CD4-positive, alpha-beta T cell treated with Interleukin-12 subunit alpha and Interleukin-12 subunit beta, for 1 hour (primary cell): Measurements from ENCODE around the gene MOV10L1.

ENCODE experiments used
- DNase-seq: peaks from one replicate; pipeline ENCODE4 v3.0.0-alpha.2; 2020

The MOV10L1 gene

GRCh38 chr22:50059881-50060262 lies 29.9 kb upstream of the MOV10L1 start:
- DNase-seq: no peak

- DNase-seq: no peak
Observed at GRCh38 chr22:50060441-50061140, 29.2 kb upstream of the MOV10L1 start.

DNA sequence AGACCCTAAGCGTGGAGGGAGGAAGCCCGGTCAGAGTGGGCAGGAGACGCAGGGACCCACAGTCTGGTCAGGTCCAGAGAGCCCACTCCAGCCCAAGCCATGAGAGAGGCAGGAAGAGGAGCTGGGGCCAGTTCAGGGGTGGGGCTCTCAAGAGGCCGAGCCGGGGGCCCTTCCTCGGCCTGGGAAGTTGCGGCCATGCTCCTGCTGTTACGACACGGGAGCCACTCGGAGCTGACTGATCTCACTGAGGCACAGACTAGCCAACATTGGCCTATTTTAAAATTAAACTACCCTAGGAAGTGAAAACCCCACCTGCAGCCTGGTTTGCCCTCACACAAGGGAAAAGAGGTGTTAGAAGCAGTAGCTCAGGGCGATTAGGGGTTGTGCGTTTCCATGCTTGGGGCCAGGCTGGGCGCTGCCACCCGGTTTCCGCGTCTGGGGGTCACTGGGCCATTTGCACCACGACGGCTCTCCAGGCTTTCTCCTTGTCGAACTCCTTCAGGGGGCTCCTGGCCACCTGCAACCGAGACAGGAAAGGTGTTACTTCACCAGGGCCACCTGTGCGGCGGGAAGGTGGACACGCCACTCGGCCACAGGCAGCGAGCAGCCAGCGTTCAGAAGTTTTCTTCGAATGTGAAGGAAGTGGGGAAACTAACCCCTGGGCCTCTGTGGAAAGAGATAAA lies 28.5 kb upstream of the MOV10L1 start:
- no peak for DNase-seq

GRCh38 chr22:50061824-50062355 lies 27.9 kb upstream of the MOV10L1 start:
- DNase-seq: no peak

DNA sequence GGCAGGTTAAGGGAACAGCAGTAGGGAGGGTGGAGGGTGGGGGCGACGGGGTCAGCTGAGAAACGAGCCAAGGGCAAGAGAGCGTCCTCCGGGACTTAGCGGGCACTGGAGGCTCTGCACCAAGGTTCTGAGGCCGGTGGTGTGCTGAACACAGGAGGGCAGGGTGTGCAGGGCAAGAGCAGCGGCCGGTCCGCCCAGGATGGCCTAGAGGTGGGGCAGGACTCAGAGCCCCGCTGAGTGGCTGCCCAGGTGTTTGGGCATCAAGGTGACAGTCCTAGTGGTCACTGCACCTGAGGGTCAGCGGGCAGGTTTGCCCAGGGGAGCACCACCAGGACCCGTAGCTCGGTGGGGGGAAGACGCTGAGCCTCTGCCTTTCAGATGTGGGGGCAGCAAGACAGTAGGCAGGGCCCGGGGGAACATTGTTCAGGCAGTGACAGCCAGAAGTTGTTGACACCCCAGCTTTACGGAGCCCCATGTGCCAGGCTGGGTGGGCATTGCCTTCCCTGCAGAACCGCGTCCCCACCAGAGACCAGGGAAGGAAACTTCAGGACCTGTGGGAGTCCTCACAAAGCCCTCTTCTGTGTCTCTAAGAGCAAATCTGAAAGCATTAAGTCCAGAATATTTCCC lies 27.2 kb upstream of the MOV10L1 start:
- no peak for DNase-seq

- no peak for DNase-seq
Observed at GRCh38 chr22:50063589-50064393, 26.0 kb upstream of the MOV10L1 start.

- DNase-seq: no peak
Observed at GRCh38 chr22:50064453-50064852, 25.4 kb upstream of the MOV10L1 start.

GRCh38 chr22:50067244-50067643 lies 22.6 kb upstream of the MOV10L1 start:
- no peak for DNase-seq

GRCh38 chr22:50068096-50068495 lies 21.7 kb upstream of the MOV10L1 start:
- DNase-seq: no peak

DNA sequence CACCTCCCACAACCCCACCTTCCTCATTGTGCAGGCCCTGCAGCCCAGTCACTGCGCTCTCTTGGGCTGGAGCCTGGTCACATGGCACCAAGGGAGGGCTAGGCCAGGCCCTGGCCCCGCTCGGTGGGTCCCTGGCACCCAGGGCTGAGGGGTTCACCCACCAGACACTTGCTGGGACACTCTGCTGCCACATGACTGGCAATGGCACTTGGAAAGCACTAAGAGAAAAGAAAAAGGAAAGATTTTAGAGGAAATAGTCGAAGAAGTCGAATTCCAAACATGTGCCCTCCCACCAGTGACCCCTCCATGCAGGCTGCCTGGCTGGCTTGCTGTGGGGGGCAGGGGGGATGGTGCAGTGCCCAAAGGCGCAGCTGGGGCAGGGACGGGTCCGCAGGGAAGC lies 19.4 kb upstream of the MOV10L1 start:
- no peak for DNase-seq

- DNase-seq: no peak
Observed at GRCh38 chr22:50071432-50072166, 18.2 kb upstream of the MOV10L1 start.

DNA sequence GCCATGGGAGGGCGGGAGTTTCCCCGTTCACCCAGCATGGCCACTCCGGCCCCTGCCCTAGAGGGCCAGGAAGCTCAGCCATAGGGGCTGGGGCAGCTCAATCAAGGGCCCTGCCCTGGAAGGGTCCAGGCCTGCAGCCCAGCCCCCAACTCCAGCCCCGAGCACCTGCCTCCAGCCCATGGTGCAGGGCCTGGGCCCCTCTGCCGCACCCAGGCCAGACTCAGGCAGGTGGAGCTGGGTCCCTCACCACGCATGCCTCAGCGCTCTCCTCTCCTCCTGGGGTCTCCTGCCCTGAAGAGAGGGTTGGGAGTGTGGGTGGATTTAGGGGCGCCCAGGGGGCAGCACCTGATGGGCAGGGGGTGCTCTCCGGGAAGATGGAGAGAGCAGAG lies 17.6 kb upstream of the MOV10L1 start:
- no peak for DNase-seq

DNA sequence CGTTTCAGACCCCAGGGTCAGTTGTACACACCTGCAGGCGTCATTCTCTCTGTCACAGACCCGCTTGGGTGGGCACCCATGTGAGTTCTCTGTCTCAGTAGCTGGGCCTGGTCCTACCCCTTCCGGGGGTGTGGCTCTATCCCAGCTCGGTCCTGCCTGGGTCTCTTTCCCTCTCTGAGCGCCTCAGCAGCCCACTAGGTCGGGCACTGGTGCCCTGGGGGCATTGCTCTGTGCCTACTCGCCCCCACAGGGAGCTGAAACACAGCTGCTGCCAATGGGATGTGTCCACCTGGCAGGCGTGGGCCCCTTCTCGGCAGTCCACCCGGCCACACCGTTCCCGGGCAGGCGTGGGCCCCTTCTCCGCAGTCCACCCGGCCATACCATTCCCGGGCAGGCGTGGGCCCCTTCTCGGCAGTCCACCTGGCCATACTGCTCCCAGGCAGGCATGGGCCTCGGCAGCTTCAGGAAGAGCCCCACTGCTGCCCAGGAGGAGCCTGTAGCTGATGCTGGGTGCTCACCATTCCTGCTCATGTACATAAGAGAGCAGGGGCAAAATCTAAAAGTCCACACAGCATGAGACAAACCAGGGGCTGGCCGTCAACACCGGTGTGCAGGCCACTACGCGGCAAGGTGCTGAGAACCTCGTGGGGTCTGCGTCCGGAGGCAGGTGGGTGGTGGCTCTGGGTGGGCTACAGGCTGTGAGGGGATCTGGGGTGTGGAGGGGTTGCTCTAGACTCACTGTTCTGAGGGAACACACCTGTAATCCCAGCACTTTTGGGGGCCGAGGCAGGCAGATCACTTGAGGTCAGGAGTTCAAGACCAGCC lies 16.9 kb upstream of the MOV10L1 start:
- no peak for DNase-seq

GRCh38 chr22:50074056-50074455 lies 15.8 kb upstream of the MOV10L1 start:
- DNase-seq: no peak

GRCh38 chr22:50074551-50075530 lies 15.0 kb upstream of the MOV10L1 start:
- no peak for DNase-seq

DNA sequence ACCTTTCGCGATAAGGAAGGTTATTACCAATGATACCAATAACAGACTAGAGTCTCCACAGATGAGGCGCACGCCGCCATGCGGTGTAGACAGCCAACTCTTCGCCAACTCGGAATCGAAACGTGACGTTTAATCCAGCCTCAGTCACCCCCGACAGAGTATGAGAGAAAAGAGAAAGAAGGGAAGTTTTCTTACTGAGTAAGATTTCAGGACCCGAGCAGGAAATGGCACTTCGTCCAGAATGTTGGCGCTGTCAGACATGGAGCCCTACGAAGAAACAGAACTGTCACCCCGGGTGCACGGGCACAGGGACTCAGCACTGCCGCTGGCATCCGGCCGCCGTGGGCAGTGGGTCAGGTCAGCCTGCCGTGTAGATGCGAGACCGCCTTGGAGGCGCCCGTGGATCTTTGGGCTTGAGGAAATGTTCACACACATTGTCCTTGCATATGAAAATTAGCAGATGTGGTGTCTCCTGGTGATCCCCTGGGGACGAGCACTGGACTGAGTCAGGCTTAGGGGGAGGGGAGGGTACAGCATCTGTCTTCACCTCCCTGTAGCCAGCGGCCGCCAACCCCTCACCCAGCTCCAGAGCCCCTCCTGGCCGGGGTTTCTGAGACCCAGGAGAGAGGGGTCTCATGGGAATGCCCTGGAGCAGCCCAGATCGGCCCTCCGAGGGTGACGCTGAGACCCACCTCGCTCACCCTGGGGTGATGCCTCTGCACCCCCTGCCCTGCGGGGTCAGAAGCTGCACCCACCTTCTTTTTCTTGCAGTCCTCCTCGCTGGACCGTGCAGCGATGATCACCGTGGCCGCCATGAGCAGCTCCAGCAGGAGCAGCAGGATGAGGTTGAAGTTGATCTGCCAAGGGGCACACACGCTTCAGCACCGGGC lies 12.9 kb upstream of the MOV10L1 start:
- DNase-seq: no peak

GRCh38 chr22:50078246-50078645 lies 11.6 kb upstream of the MOV10L1 start:
- DNase-seq: no peak

DNA sequence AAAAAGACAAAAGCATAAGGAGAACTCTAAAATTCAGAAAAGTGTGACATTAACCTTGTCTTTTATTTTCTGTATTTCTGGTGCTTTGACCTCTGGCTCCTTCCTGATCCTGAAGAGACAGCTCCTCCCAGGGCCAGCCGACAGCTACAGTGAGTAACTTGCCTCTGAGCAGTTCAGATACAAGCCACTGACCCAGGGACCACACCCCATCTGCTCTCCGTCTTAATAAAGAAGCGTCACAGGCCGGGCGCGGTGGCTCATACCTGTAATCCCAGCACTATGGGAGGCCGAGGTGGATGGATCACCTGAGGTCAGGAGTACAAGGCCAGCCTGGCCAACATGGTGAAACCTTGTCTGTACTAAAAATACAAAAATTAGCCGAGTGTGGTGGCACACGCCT lies 11.0 kb upstream of the MOV10L1 start:
- DNase-seq: no peak

DNA sequence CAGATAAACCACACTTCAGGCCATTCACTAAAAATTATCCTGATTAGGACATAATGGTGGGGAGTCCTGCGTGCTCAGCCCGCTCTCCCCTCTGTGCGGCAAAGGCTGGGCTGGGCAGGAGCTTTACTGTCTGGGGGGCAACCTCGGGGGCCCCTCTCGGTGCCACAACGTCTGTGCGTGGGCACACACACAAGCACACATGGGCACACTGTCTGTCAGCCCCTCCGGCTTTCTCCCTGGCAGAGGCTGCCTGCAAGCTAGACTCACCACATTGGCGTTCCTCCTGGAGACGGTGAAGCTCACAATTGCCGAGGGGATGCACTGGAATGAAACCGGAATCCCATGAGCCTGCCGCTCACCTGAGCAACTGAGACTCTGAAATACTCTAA lies 9.7 kb upstream of the MOV10L1 start:
- DNase-seq: no peak
